Upper lobe of left lung (tissue), 4 donors: ENCODE measurements around the gene PITPNM3.

Experiments used
- EP300 ChIP-seq, 4 donors: sonication (generic); formaldehyde crosslinking; IDR thresholded peaks; one replicate each; pipeline ENCODE4 v1.5.1; 2017; ENCODE audit warnings: antibody characterized with exemption in 4 of 4, control low read depth in 2 of 4
- POLR2A ChIP-seq, 4 donors: fragments of 450-650 bp; IDR thresholded peaks; one replicate each; pipeline ENCODE4 v1.5.1; 2016 to 2017; ENCODE audit warnings: antibody characterized with exemption in 4 of 4, mild to moderate bottlenecking in 2 of 4
- POLR2AphosphoS5 ChIP-seq, 2 donors: sonication (generic); formaldehyde crosslinking; IDR thresholded peaks; one replicate each; pipeline ENCODE4 v1.5.1; 2017; ENCODE audit warnings: antibody characterized with exemption in 2 of 2
- TF ChIP-seq, protein P1 (sequence below), 6 experiments: fragments of 450-650 bp in 4 of 6; fragments of 200-600 bp in 2 of 6; sonication (generic) in 2 of 6; IDR thresholded peaks; one replicate each; pipeline ENCODE4 v1.5.1; 2016 to 2019; ENCODE audit warnings: antibody characterized with exemption in 6 of 6

GRCh38 chr17:6577686-6578263 is 21.4 kb upstream of the PITPNM3 start:
- TF ChIP-seq EP300 (IDR thresholded peaks at IDR 0.05), result no peak
- no peak for TF ChIP-seq POLR2AphosphoS5 (IDR thresholded peaks at IDR 0.05)
- TF ChIP-seq, protein P1, sequence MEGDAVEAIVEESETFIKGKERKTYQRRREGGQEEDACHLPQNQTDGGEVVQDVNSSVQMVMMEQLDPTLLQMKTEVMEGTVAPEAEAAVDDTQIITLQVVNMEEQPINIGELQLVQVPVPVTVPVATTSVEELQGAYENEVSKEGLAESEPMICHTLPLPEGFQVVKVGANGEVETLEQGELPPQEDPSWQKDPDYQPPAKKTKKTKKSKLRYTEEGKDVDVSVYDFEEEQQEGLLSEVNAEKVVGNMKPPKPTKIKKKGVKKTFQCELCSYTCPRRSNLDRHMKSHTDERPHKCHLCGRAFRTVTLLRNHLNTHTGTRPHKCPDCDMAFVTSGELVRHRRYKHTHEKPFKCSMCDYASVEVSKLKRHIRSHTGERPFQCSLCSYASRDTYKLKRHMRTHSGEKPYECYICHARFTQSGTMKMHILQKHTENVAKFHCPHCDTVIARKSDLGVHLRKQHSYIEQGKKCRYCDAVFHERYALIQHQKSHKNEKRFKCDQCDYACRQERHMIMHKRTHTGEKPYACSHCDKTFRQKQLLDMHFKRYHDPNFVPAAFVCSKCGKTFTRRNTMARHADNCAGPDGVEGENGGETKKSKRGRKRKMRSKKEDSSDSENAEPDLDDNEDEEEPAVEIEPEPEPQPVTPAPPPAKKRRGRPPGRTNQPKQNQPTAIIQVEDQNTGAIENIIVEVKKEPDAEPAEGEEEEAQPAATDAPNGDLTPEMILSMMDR (IDR thresholded peaks at IDR 0.05), result no peak
- no peak for TF ChIP-seq POLR2A (IDR thresholded peaks at IDR 0.05)
